A549 (cell line): ENCODE measurements around the gene NANS. TPM values are rescaled to one million over a fixed set of nuclear protein-coding genes. Genes with fewer than 3 reads are reported as not detected.

Source experiments
- ATAC-seq, 2 experiments: fragments of 200-7000 bp in 1 of 2; fragments of >200 bp in 1 of 2; cut with Nextera tagmentation in 1 of 2; cut with Tn5 transposase in 1 of 2; 3 replicates each; pipeline versions ENCODE4 v1.8.0 to v1.9.1; 2018 to 2020; ENCODE audit warnings: mild to moderate bottlenecking in 1 of 2, moderate library complexity in 1 of 2
- CTCF ChIA-PET: fragments of 300-600 bp; sonication (Branson Sonifier 250); formaldehyde crosslinking; extraction: SDS; loops from one replicate; lab custom pipeline; 2021; ENCODE audit warnings: antibody characterized with exemption, inconsistent platforms; lab: Yijun Ruan, JAX
- POLR2A ChIA-PET: fragments of 350-600 bp; formaldehyde crosslinking; extraction: SDS; loops from one replicate; lab custom pipeline; 2021; ENCODE audit warnings: antibody characterized with exemption, inconsistent platforms; lab: Yijun Ruan, JAX
- DNase-seq, 2 experiments: peaks; one replicate each; pipeline versions ENCODE4 v3.0.0 to v3.0.0-alpha.2; 2011 to 2016; ENCODE audit warnings: low read depth in 1 of 2, low spot score in 1 of 2
- FAIRE-seq: peaks from 2 replicates; lab custom pipeline; 2011; peaks lifted over from hg19 to GRCh38; lab: Jason Lieb, UNC
- H3K27ac ChIP-seq, 2 experiments: fragments of >200 bp; sonication (Bioruptor Twin); formaldehyde crosslinking; 3 replicates each; pipeline ENCODE4 v1.5.1; 2016 to 2017
- H3K4me1 ChIP-seq: fragments of >200 bp; sonication (Bioruptor Twin); formaldehyde crosslinking; 3 replicates; pipeline ENCODE4 v1.6.1; 2016
- H3K4me2 ChIP-seq: fragments of >200 bp; sonication (Bioruptor Twin); formaldehyde crosslinking; 3 replicates; pipeline ENCODE4 v1.6.1; 2016
- H3K4me3 ChIP-seq: fragments of >200 bp; sonication (Bioruptor Twin); formaldehyde crosslinking; 3 replicates; pipeline ENCODE4 v1.5.1; 2016
- H3K9me3 ChIP-seq: fragments of >200 bp; sonication (Bioruptor Twin); formaldehyde crosslinking; 3 replicates; pipeline ENCODE4 v1.6.1; 2016
- BHLHE40 ChIP-seq: IDR thresholded peaks from 2 replicates; pipeline ENCODE4 v1.6.1; 2012; ENCODE audit warnings: low read depth, low read length, inconsistent platforms
- CBX8 ChIP-seq: fragments of 200-600 bp; sonication (generic); IDR thresholded peaks from 2 replicates; pipeline ENCODE4 v1.6.1; 2016
- CHD2 ChIP-seq: fragments of 150-350 bp; IDR thresholded peaks from 2 replicates; pipeline ENCODE4 v1.6.1; 2014; ENCODE audit warnings: low read length; ENCODE audit not compliant: partially characterized antibody
- E2F6 ChIP-seq: IDR thresholded peaks from 2 replicates; pipeline ENCODE4 v1.6.1; 2012; ENCODE audit warnings: low read depth, borderline replicate concordance
- EHMT2 ChIP-seq: fragments of 200-600 bp; sonication (generic); IDR thresholded peaks from 2 replicates; pipeline ENCODE4 v1.6.1; 2016; ENCODE audit warnings: antibody characterized with exemption, low read depth, mild to moderate bottlenecking, moderate library complexity
- EP300 ChIP-seq, 2 experiments: fragments of >200 bp; sonication (Bioruptor Twin); formaldehyde crosslinking; IDR thresholded peaks; 2 replicates in 1 of 2; 3 replicates in 1 of 2; pipeline ENCODE4 v1.6.1; 2016 to 2017
- FOSB ChIP-seq: fragments of 250-450 bp; sonication (Bioruptor Pico); IDR thresholded peaks from 2 replicates; pipeline ENCODE4 v1.5.0; 2020; ENCODE audit warnings: mild to moderate bottlenecking, moderate library complexity
- FOSL2 ChIP-seq, 2 experiments: fragments of 450-650 bp in 1 of 2; fragments of >200 bp in 1 of 2; sonication (Bioruptor Twin) in 1 of 2; formaldehyde crosslinking; IDR thresholded peaks; 2 replicates each; pipeline versions ENCODE4 v1.5.0 to v1.6.1; 2016 to 2020; ENCODE audit warnings: mild to moderate bottlenecking in 1 of 2, moderate library complexity in 1 of 2
- FOXS1 ChIP-seq: fragments of 250-450 bp; sonication (Bioruptor Pico); IDR thresholded peaks from 2 replicates; pipeline ENCODE4 v1.5.0; 2020; ENCODE audit warnings: mild to moderate bottlenecking, moderate library complexity
- HDAC2 ChIP-seq: fragments of 200-600 bp; sonication (generic); IDR thresholded peaks from 2 replicates; pipeline ENCODE4 v1.6.1; 2016
- HOXB13 ChIP-seq: fragments of 250-450 bp; sonication (Bioruptor Pico); IDR thresholded peaks from 2 replicates; pipeline ENCODE4 v1.5.0; 2020; ENCODE audit warnings: low read depth, mild to moderate bottlenecking, moderate library complexity
- HOXB5 ChIP-seq: fragments of 250-450 bp; sonication (Bioruptor Pico); IDR thresholded peaks from 2 replicates; pipeline ENCODE4 v1.5.0; 2020; ENCODE audit warnings: mild to moderate bottlenecking, moderate library complexity
- KDM1A ChIP-seq: fragments of 200-600 bp; sonication (generic); IDR thresholded peaks from 2 replicates; pipeline ENCODE4 v1.6.1; 2016; ENCODE audit warnings: low read depth, mild to moderate bottlenecking
- MAZ ChIP-seq: fragments of 150-350 bp; IDR thresholded peaks from 2 replicates; pipeline ENCODE4 v1.6.1; 2014; ENCODE audit warnings: antibody characterized with exemption, low read depth, low read length, borderline replicate concordance
- MYC ChIP-seq: IDR thresholded peaks from 2 replicates; pipeline ENCODE4 v1.6.1; 2012; ENCODE audit warnings: mild to moderate bottlenecking, inconsistent platforms, low read length, improper control_type of control experiment, borderline replicate concordance
- NR3C1 ChIP-seq: fragments of >200 bp; sonication (Bioruptor Twin); formaldehyde crosslinking; IDR thresholded peaks from 3 replicates; pipeline ENCODE4 v1.6.1; 2017
- PHF8 ChIP-seq: fragments of 200-600 bp; sonication (generic); IDR thresholded peaks from 2 replicates; pipeline ENCODE4 v1.6.1; 2016; ENCODE audit warnings: low read depth, mild to moderate bottlenecking, antibody characterized with exemption, moderate library complexity, borderline replicate concordance
- POLR2A ChIP-seq: IDR thresholded peaks from 2 replicates; pipeline ENCODE4 v1.6.1; 2012; ENCODE audit warnings: mild to moderate bottlenecking, low read length
- POLR2AphosphoS2 ChIP-seq: conservative IDR thresholded peaks from 2 replicates; pipeline ENCODE4 v1.6.1; 2012; ENCODE audit warnings: low read length, improper control_type of control experiment, inconsistent platforms
- RAD21 ChIP-seq, 2 experiments: fragments of >200 bp in 1 of 2; sonication (Bioruptor Twin) in 1 of 2; formaldehyde crosslinking in 1 of 2; IDR thresholded peaks in 1 of 2; conservative IDR thresholded peaks in 1 of 2; 2 replicates in 1 of 2; 3 replicates in 1 of 2; pipeline ENCODE4 v1.6.1; 2012 to 2018; ENCODE audit warnings: inconsistent platforms in 1 of 2
- RARB ChIP-seq: fragments of 250-450 bp; sonication (Bioruptor Pico); IDR thresholded peaks from 2 replicates; pipeline ENCODE4 v1.8.0; 2021; ENCODE audit warnings: mild to moderate bottlenecking, moderate library complexity
- RCOR1 ChIP-seq: fragments of 150-350 bp; IDR thresholded peaks from 2 replicates; pipeline ENCODE4 v1.6.1; 2014; ENCODE audit warnings: antibody characterized with exemption, low read length, low read depth
- SMC3 ChIP-seq: fragments of >200 bp; sonication (Bioruptor Twin); formaldehyde crosslinking; IDR thresholded peaks from 3 replicates; pipeline ENCODE4 v1.6.1; 2018; ENCODE audit warnings: inconsistent platforms
- SREBF2 ChIP-seq: fragments of 450-650 bp; IDR thresholded peaks from 2 replicates; pipeline ENCODE4 v1.6.1; 2014; ENCODE audit warnings: mild to moderate bottlenecking, moderate library complexity
- ZSCAN20 ChIP-seq: fragments of 250-450 bp; sonication (Bioruptor Pico); IDR thresholded peaks from 2 replicates; pipeline ENCODE4 v1.8.0; 2022; ENCODE audit warnings: mild to moderate bottlenecking, moderate library complexity
- WGBS: methylation state at CpG from one replicate; pipeline ENCODE4 v1.1.6; 2017; ENCODE audit errors: missing lambda C conversion rate; 5-methylcytosine and 5-hydroxymethylcytosine counted together
- polyA plus RNA-seq, 4 experiments: library from polyadenylated mRNA; depleted of rRNA in 3 of 4; stranded (reverse); fragments of >200 nt; fragmentation: RNase III in 1 of 4; extraction: RNeasy Plus Mini Kit Qiagen cat#74134 plus additional on column Dnase treatment in 1 of 4; gene quantifications; 2 replicates in 3 of 4; 3 replicates in 1 of 4; pipeline ENCODE4 v1.2.3, GENCODE V29; 2011 to 2017
- TF ChIP-seq, protein P1 (sequence below): fragments of 250-450 bp; sonication (Bioruptor Pico); IDR thresholded peaks from 2 replicates; pipeline ENCODE4 v1.5.0; 2021; ENCODE audit warnings: mild to moderate bottlenecking, moderate library complexity, borderline replicate concordance
- TF ChIP-seq, protein P2 (sequence below): fragments of 200-600 bp; sonication (generic); IDR thresholded peaks from 2 replicates; pipeline ENCODE4 v1.6.1; 2016; ENCODE audit warnings: antibody characterized with exemption, mild to moderate bottlenecking, moderate library complexity
- TF ChIP-seq, protein P3 (sequence below): IDR thresholded peaks from 2 replicates; pipeline ENCODE4 v1.6.1; 2012

Gene NANS
- polyA plus RNA-seq, 2 of the 4 experiments (the other 2 are of a cell fraction): 56.8 to 70.2 TPM

DNA sequence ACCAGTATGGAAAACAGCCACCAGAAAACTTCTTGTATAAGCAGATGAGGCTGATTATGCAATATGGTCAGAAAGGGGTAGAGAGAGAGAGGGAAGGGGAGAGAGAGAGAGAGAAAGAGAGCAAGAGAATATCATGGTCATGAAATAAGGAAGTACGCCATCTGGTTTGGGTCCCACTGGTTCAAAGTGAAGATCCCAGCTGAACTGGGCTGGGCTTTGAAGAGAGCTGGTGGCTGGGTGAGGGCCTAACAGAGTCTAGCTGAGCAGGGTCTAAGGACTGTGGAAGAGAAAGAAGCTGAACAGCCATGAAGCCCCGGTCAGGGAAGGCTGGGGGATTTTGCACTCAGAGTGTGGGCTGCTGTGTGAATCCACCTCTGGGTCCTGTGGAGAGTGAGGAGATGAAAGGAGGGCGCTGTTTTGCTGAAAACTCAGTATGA lies 47.9 kb downstream of the NANS start:
- Histone ChIP-seq H3K4me1 (no peaks in the 10 kb centered on the region), H3K27ac (no peak overlapping the region), H3K4me2 (no peak overlapping the region), H3K4me3 (no peak overlapping the region), H3K9me3 (no peaks in the 10 kb centered on the region)
- TF ChIP-seq EP300 (IDR thresholded peaks at IDR 0.05) (no peak), FOXS1 (CRISPR knock-in tag) (no peak), POLR2AphosphoS2 (no peak), E2F6 (no peak), POLR2A (no peak), FOSB (CRISPR knock-in tag) (no peak), RARB (CRISPR knock-in tag) (no peak), BHLHE40 (no peak), FOSL2 (IDR thresholded peaks at IDR 0.05) (no peak), FOSL2 (CRISPR knock-in tag; IDR thresholded peaks at IDR 0.05) (no peak), RAD21 (conservative IDR thresholded peaks at IDR 0.05 in 1 of 2, IDR thresholded peaks at IDR 0.05 in 1 of 2) (no peak), NR3C1 (no peak)
- TF ChIP-seq, protein P1, sequence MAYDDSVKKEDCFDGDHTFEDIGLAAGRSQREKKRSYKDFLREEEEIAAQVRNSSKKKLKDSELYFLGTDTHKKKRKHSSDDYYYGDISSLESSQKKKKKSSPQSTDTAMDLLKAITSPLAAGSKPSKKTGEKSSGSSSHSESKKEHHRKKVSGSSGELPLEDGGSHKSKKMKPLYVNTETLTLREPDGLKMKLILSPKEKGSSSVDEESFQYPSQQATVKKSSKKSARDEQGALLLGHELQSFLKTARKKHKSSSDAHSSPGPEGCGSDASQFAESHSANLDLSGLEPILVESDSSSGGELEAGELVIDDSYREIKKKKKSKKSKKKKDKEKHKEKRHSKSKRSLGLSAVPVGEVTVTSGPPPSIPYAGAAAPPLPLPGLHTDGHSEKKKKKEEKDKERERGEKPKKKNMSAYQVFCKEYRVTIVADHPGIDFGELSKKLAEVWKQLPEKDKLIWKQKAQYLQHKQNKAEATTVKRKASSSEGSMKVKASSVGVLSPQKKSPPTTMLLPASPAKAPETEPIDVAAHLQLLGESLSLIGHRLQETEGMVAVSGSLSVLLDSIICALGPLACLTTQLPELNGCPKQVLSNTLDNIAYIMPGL (CRISPR knock-in tag): no peak
- TF ChIP-seq, protein P2, sequence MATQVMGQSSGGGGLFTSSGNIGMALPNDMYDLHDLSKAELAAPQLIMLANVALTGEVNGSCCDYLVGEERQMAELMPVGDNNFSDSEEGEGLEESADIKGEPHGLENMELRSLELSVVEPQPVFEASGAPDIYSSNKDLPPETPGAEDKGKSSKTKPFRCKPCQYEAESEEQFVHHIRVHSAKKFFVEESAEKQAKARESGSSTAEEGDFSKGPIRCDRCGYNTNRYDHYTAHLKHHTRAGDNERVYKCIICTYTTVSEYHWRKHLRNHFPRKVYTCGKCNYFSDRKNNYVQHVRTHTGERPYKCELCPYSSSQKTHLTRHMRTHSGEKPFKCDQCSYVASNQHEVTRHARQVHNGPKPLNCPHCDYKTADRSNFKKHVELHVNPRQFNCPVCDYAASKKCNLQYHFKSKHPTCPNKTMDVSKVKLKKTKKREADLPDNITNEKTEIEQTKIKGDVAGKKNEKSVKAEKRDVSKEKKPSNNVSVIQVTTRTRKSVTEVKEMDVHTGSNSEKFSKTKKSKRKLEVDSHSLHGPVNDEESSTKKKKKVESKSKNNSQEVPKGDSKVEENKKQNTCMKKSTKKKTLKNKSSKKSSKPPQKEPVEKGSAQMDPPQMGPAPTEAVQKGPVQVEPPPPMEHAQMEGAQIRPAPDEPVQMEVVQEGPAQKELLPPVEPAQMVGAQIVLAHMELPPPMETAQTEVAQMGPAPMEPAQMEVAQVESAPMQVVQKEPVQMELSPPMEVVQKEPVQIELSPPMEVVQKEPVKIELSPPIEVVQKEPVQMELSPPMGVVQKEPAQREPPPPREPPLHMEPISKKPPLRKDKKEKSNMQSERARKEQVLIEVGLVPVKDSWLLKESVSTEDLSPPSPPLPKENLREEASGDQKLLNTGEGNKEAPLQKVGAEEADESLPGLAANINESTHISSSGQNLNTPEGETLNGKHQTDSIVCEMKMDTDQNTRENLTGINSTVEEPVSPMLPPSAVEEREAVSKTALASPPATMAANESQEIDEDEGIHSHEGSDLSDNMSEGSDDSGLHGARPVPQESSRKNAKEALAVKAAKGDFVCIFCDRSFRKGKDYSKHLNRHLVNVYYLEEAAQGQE: no peak
- CTCF ChIA-PET: interaction anchor here (1.1 to 1.4 kb wide), 3 partner anchors 20 to 38 kb away, joined by 3 to 5 read pairs (median 3); no protein-coding TSS in a partner anchor
- 96% methylated on average over 3 of the region's 3 CpGs for WGBS
- POLR2A ChIA-PET: no interaction called here
- no peak; a peak in 1 of 6 replicates for ATAC-seq
- no peak for DNase-seq
- FAIRE-seq: no peak

DNA sequence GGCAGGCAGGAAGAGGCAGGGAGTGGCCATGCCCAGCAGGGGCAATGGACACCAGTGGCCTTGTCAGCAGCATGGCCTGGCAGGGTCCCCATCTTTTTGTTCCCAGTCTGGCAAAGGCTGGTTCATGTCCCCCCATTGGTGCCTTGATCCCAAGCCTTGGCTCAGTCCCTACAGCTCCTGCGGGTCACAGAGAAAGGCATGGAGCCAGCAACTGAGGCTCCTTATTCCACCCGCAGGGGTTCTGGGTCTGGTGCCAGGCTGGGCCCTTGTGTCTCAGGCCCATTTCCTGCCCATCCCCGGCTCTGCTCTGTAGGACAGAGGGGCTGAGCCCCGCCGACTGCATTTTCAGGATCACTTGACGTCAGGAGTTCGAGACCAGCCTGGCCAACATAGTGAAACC lies 48.5 kb downstream of the NANS start:
- FAIRE-seq: no peak
- Histone ChIP-seq H3K4me3 (no peak overlapping the region), H3K4me2 (no peak overlapping the region)

More for the DNA sequence above, 48.5 kb downstream of the NANS start:
- DNase-seq: no peak
- CTCF ChIA-PET: interaction anchor here (1.1 to 1.6 kb wide), 4 partner anchors 14 to 37 kb away, joined by 3 to 5 read pairs (median 4); partner anchors contain the start of gene TRIM14
- TF ChIP-seq RCOR1 (no peak), HDAC2 (no peak), HOXB5 (CRISPR knock-in tag) (no peak), PHF8 (no peak), KDM1A (no peak), CHD2 (no peak), SREBF2 (no peak), SMC3 (no peak), E2F6 (no peak), ZSCAN20 (CRISPR knock-in tag) (no peak), EHMT2 (no peak), RARB (CRISPR knock-in tag) (no peak), MYC (no peak), HOXB13 (CRISPR knock-in tag) (no peak), POLR2AphosphoS2 (no peak), MAZ (no peak), FOXS1 (CRISPR knock-in tag) (no peak), CBX8 (no peak)
- TF ChIP-seq, protein P3, sequence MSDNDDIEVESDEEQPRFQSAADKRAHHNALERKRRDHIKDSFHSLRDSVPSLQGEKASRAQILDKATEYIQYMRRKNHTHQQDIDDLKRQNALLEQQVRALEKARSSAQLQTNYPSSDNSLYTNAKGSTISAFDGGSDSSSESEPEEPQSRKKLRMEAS: no peak
- TF ChIP-seq, all 56 proteins: peak for 0
- H3K9me3 ChIP-seq: no peaks in the 10 kb centered on the region
- 88% methylated on average over 7 of the region's 7 CpGs for WGBS
- POLR2A ChIA-PET: no interaction called here
- no peak for ATAC-seq
- no peaks in the 10 kb centered on the region for H3K4me1 ChIP-seq
- H3K27ac ChIP-seq: no peak overlapping the region
